A549 (cell line): ENCODE measurements around the gene PDXK. TPM values are rescaled to one million over a fixed set of nuclear protein-coding genes. Genes with fewer than 3 reads are reported as not detected.

ENCODE experiments used
- ATAC-seq, 2 experiments: fragments of 200-7000 bp in 1 of 2; fragments of >200 bp in 1 of 2; cut with Nextera tagmentation in 1 of 2; cut with Tn5 transposase in 1 of 2; 3 replicates each; pipeline versions ENCODE4 v1.8.0 to v1.9.1; 2018 to 2020; ENCODE audit warnings: mild to moderate bottlenecking in 1 of 2, moderate library complexity in 1 of 2
- CTCF ChIA-PET: fragments of 300-600 bp; sonication (Branson Sonifier 250); formaldehyde crosslinking; extraction: SDS; loops from one replicate; lab custom pipeline; 2021; ENCODE audit warnings: antibody characterized with exemption, inconsistent platforms; lab: Yijun Ruan, JAX
- POLR2A ChIA-PET: fragments of 350-600 bp; formaldehyde crosslinking; extraction: SDS; loops from one replicate; lab custom pipeline; 2021; ENCODE audit warnings: antibody characterized with exemption, inconsistent platforms; lab: Yijun Ruan, JAX
- DNase-seq, 2 experiments: peaks; one replicate each; pipeline versions ENCODE4 v3.0.0 to v3.0.0-alpha.2; 2011 to 2016; ENCODE audit warnings: low read depth in 1 of 2, low spot score in 1 of 2
- FAIRE-seq: peaks from 2 replicates; lab custom pipeline; 2011; peaks lifted over from hg19 to GRCh38; lab: Jason Lieb, UNC
- H3K27ac ChIP-seq, 2 experiments: fragments of >200 bp; sonication (Bioruptor Twin); formaldehyde crosslinking; 3 replicates each; pipeline ENCODE4 v1.5.1; 2016 to 2017
- H3K4me1 ChIP-seq: fragments of >200 bp; sonication (Bioruptor Twin); formaldehyde crosslinking; 3 replicates; pipeline ENCODE4 v1.6.1; 2016
- H3K4me2 ChIP-seq: fragments of >200 bp; sonication (Bioruptor Twin); formaldehyde crosslinking; 3 replicates; pipeline ENCODE4 v1.6.1; 2016
- H3K4me3 ChIP-seq: fragments of >200 bp; sonication (Bioruptor Twin); formaldehyde crosslinking; 3 replicates; pipeline ENCODE4 v1.5.1; 2016
- H3K9me3 ChIP-seq: fragments of >200 bp; sonication (Bioruptor Twin); formaldehyde crosslinking; 3 replicates; pipeline ENCODE4 v1.6.1; 2016
- CHD4 ChIP-seq: fragments of 200-600 bp; sonication (generic); IDR thresholded peaks from 2 replicates; pipeline ENCODE4 v1.6.1; 2016; ENCODE audit warnings: antibody characterized with exemption, mild to moderate bottlenecking, borderline replicate concordance
- CTCF ChIP-seq: fragments of >200 bp; sonication (Bioruptor Twin); formaldehyde crosslinking; IDR thresholded peaks from 3 replicates; pipeline ENCODE4 v1.5.1; 2016
- EHF ChIP-seq: fragments of 250-450 bp; sonication (Bioruptor Pico); IDR thresholded peaks from 2 replicates; pipeline ENCODE4 v1.5.0; 2020; ENCODE audit warnings: mild to moderate bottlenecking
- ESRRA ChIP-seq: fragments of 150-350 bp; IDR thresholded peaks from 2 replicates; pipeline ENCODE4 v1.6.1; 2014; ENCODE audit warnings: mild to moderate bottlenecking, low read length, borderline replicate concordance
- FOSL2 ChIP-seq, 2 experiments: fragments of 450-650 bp in 1 of 2; fragments of >200 bp in 1 of 2; sonication (Bioruptor Twin) in 1 of 2; formaldehyde crosslinking; IDR thresholded peaks; 2 replicates each; pipeline versions ENCODE4 v1.5.0 to v1.6.1; 2016 to 2020; ENCODE audit warnings: mild to moderate bottlenecking in 1 of 2, moderate library complexity in 1 of 2
- GATA3 ChIP-seq: IDR thresholded peaks from 2 replicates; pipeline ENCODE4 v1.6.1; 2012; ENCODE audit warnings: borderline replicate concordance
- HEYL ChIP-seq: fragments of 250-450 bp; sonication (Bioruptor Pico); IDR thresholded peaks from 2 replicates; pipeline ENCODE4 v1.8.0; 2021; ENCODE audit warnings: mild to moderate bottlenecking, moderate library complexity
- HMGXB4 ChIP-seq: fragments of 250-450 bp; sonication (Bioruptor Pico); IDR thresholded peaks from 2 replicates; pipeline ENCODE4 v1.5.0; 2021; ENCODE audit warnings: mild to moderate bottlenecking, moderate library complexity, borderline replicate concordance
- HOXB5 ChIP-seq: fragments of 250-450 bp; sonication (Bioruptor Pico); IDR thresholded peaks from 2 replicates; pipeline ENCODE4 v1.5.0; 2020; ENCODE audit warnings: mild to moderate bottlenecking, moderate library complexity
- KDM1A ChIP-seq: fragments of 200-600 bp; sonication (generic); IDR thresholded peaks from 2 replicates; pipeline ENCODE4 v1.6.1; 2016; ENCODE audit warnings: low read depth, mild to moderate bottlenecking
- KDM5A ChIP-seq: fragments of 200-600 bp; sonication (generic); IDR thresholded peaks from 2 replicates; pipeline ENCODE4 v1.6.1; 2016; ENCODE audit warnings: antibody characterized with exemption, mild to moderate bottlenecking
- MYC ChIP-seq: IDR thresholded peaks from 2 replicates; pipeline ENCODE4 v1.6.1; 2012; ENCODE audit warnings: mild to moderate bottlenecking, inconsistent platforms, low read length, improper control_type of control experiment, borderline replicate concordance
- NPAS2 ChIP-seq: fragments of 250-450 bp; sonication (Bioruptor Pico); IDR thresholded peaks from 2 replicates; pipeline ENCODE4 v1.8.0; 2022; ENCODE audit warnings: mild to moderate bottlenecking, moderate library complexity, borderline replicate concordance
- NR3C1 ChIP-seq: fragments of >200 bp; sonication (Bioruptor Twin); formaldehyde crosslinking; IDR thresholded peaks from 3 replicates; pipeline ENCODE4 v1.6.1; 2017
- POLR2A ChIP-seq: IDR thresholded peaks from 2 replicates; pipeline ENCODE4 v1.6.1; 2012; ENCODE audit warnings: mild to moderate bottlenecking, low read length
- RAD21 ChIP-seq, 2 experiments: fragments of >200 bp in 1 of 2; sonication (Bioruptor Twin) in 1 of 2; formaldehyde crosslinking in 1 of 2; IDR thresholded peaks in 1 of 2; conservative IDR thresholded peaks in 1 of 2; 2 replicates in 1 of 2; 3 replicates in 1 of 2; pipeline ENCODE4 v1.6.1; 2012 to 2018; ENCODE audit warnings: inconsistent platforms in 1 of 2
- RCOR1 ChIP-seq: fragments of 150-350 bp; IDR thresholded peaks from 2 replicates; pipeline ENCODE4 v1.6.1; 2014; ENCODE audit warnings: antibody characterized with exemption, low read length, low read depth
- RFX5 ChIP-seq: fragments of 450-650 bp; IDR thresholded peaks from 2 replicates; pipeline ENCODE4 v1.7.1; 2014; ENCODE audit warnings: antibody characterized with exemption, mild to moderate bottlenecking, moderate library complexity
- TP53 ChIP-seq: fragments of 250-450 bp; sonication (Bioruptor Pico); IDR thresholded peaks from 2 replicates; pipeline ENCODE4 v1.5.0; 2021; ENCODE audit warnings: mild to moderate bottlenecking, moderate library complexity
- ZSCAN20 ChIP-seq: fragments of 250-450 bp; sonication (Bioruptor Pico); IDR thresholded peaks from 2 replicates; pipeline ENCODE4 v1.8.0; 2022; ENCODE audit warnings: mild to moderate bottlenecking, moderate library complexity
- WGBS: methylation state at CpG from one replicate; pipeline ENCODE4 v1.1.6; 2017; ENCODE audit errors: missing lambda C conversion rate; 5-methylcytosine and 5-hydroxymethylcytosine counted together
- polyA plus RNA-seq, 4 experiments: library from polyadenylated mRNA; depleted of rRNA in 3 of 4; stranded (reverse); fragments of >200 nt; fragmentation: RNase III in 1 of 4; extraction: RNeasy Plus Mini Kit Qiagen cat#74134 plus additional on column Dnase treatment in 1 of 4; gene quantifications; 2 replicates in 3 of 4; 3 replicates in 1 of 4; pipeline ENCODE4 v1.2.3, GENCODE V29; 2011 to 2017
- TF ChIP-seq, protein P1 (sequence below): IDR thresholded peaks from 2 replicates; pipeline ENCODE4 v1.6.1; 2012
- TF ChIP-seq, protein P2 (sequence below): fragments of >200 bp; sonication (Bioruptor Twin); formaldehyde crosslinking; IDR thresholded peaks from 2 replicates; pipeline ENCODE4 v1.6.1; 2016

PDXK gene
- polyA plus RNA-seq, 2 of the 4 experiments (the other 2 are of a cell fraction) = 220 to 292 TPM

GRCh38 chr21:43740497-43741156 lies 21.7 kb downstream of the PDXK start (continued):
- no peak for TF ChIP-seq EHF (CRISPR knock-in tag)
- TF ChIP-seq CTCF = no peak
- TF ChIP-seq ZSCAN20 (CRISPR knock-in tag) = no peak
- TF ChIP-seq, protein P1, sequence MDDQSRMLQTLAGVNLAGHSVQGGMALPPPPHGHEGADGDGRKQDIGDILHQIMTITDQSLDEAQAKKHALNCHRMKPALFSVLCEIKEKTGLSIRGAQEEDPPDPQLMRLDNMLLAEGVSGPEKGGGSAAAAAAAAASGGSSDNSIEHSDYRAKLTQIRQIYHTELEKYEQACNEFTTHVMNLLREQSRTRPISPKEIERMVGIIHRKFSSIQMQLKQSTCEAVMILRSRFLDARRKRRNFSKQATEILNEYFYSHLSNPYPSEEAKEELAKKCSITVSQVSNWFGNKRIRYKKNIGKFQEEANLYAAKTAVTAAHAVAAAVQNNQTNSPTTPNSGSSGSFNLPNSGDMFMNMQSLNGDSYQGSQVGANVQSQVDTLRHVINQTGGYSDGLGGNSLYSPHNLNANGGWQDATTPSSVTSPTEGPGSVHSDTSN = no peak
- peak; percentile 40; the same call in 1 of the 2 replicates for TF ChIP-seq TP53 (CRISPR knock-in tag)
- no peak for TF ChIP-seq HEYL (CRISPR knock-in tag)
- no peak for TF ChIP-seq ESRRA
- no peak for TF ChIP-seq MYC
- no peak for TF ChIP-seq CHD4
- no peak for TF ChIP-seq KDM5A
- no peak for TF ChIP-seq NPAS2 (CRISPR knock-in tag)
- TF ChIP-seq POLR2A = no peak
- TF ChIP-seq, protein P2, sequence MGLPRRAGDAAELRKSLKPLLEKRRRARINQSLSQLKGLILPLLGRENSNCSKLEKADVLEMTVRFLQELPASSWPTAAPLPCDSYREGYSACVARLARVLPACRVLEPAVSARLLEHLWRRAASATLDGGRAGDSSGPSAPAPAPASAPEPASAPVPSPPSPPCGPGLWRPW = no peak
- TF ChIP-seq HMGXB4 (CRISPR knock-in tag) = no peak
- no peak for TF ChIP-seq GATA3
- TF ChIP-seq RCOR1 = no peak
- TF ChIP-seq FOSL2 (IDR thresholded peaks at IDR 0.05) = no peak
- no peak for TF ChIP-seq FOSL2 (CRISPR knock-in tag; IDR thresholded peaks at IDR 0.05)
- no peak for TF ChIP-seq KDM1A
- no peak for TF ChIP-seq HOXB5 (CRISPR knock-in tag)

GRCh38 chr21:43741423-43742096 lies 22.6 kb downstream of the PDXK start:
- Histone ChIP-seq H3K4me3 (no peak overlapping the region), H3K9me3 (no peaks in the 10 kb centered on the region), H3K4me1 (peaks cover 71% of the 10 kb centered on the region), H3K27ac (peak overlapping the region; percentile 33 to 79; a peak in 3 of 6 replicates), H3K4me2 (peak overlapping the region; percentile 42; the same call in 2 of the 3 replicates)
- WGBS = 91% methylated on average over 9 of the region's 28 CpGs
- FAIRE-seq (no peak), ATAC-seq (peak in 1 of 2 experiments; percentile 4; a peak in 2 of 6 replicates), DNase-seq (no peak)
- POLR2A ChIA-PET = interaction anchor here (1.5 kb wide), 1 partner anchor 14 kb away, joined by 11 read pairs; no protein-coding TSS in a partner anchor
- TF ChIP-seq RAD21 (conservative IDR thresholded peaks at IDR 0.05 in 1 of 2, IDR thresholded peaks at IDR 0.05 in 1 of 2) (no peak), HMGXB4 (CRISPR knock-in tag) (no peak), KDM1A (no peak), RFX5 (no peak), NR3C1 (no peak), FOSL2 (IDR thresholded peaks at IDR 0.05) (no peak), FOSL2 (CRISPR knock-in tag; IDR thresholded peaks at IDR 0.05) (no peak)
- CTCF ChIA-PET = interaction anchor here (1.1 to 1.4 kb wide), 3 partner anchors 8 to 20 kb away, joined by 3 to 4 read pairs (median 4); no protein-coding TSS in a partner anchor
